ENCODE data around the gene MPO.

DNA sequence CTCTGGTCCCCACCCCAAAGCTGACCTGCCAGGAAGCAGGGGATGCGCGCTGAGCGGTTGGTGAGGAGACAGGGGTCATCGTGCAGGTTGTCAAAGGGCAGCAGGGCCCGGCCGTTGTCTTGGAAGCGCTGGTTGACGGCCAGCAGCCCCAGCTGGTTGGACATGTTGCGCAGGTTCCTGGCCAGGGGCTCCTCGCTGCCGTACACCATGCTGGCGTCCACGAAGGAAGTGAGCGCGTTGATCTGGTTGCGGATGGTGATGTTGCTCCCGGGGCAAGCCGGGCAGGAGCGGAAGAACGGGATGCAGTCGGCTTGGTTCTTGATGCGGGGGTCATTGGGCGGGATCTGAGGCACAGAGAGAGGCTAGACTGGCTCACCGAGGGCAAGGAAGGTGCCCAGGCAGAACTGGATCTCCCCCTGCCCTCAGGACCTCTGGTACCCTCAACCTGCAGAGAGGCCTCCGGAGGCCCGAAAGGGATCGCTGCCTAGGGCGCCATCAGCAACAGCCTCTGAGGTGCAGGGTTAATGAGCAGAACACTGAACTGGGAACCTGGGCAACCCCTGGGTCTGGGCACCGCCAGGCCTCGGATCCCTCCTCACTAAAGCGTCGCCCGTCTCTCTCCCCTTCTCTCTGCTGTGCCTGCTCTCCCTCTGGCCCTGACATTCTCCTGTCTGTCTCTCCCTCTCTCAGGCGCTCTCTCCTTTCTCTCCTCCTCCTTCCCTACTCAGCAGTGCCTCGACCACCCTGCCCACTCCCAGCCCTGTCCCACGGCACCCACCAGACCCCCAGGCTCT lies 2.7 kb downstream of the MPO start:
- TF ChIP-seq, protein P1, sequence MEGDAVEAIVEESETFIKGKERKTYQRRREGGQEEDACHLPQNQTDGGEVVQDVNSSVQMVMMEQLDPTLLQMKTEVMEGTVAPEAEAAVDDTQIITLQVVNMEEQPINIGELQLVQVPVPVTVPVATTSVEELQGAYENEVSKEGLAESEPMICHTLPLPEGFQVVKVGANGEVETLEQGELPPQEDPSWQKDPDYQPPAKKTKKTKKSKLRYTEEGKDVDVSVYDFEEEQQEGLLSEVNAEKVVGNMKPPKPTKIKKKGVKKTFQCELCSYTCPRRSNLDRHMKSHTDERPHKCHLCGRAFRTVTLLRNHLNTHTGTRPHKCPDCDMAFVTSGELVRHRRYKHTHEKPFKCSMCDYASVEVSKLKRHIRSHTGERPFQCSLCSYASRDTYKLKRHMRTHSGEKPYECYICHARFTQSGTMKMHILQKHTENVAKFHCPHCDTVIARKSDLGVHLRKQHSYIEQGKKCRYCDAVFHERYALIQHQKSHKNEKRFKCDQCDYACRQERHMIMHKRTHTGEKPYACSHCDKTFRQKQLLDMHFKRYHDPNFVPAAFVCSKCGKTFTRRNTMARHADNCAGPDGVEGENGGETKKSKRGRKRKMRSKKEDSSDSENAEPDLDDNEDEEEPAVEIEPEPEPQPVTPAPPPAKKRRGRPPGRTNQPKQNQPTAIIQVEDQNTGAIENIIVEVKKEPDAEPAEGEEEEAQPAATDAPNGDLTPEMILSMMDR (IDR thresholded peaks at IDR 0.05) = no peak
- TF ChIP-seq POLR2A (IDR thresholded peaks at IDR 0.05) = no peak

Data from Peyer's patch (tissue), 4 donors.